CMK (cell line): ENCODE data around the gene VPS37D.
"Not testable (repeated sequence)": the region's sequence is repeated elsewhere in the genome, so short reads cannot be mapped to it uniquely, and the experiment has no call there.

Source experiments
- DNase-seq: peaks from one replicate; pipeline ENCODE4 v3.0.0-alpha.2; 2010; ENCODE audit warnings: low read depth

Gene VPS37D

GRCh38 chr7:73646785-73647724 is 20.6 kb upstream of the VPS37D start:
- DNase-seq, result no peak

- DNase-seq, result no peak
Observed at GRCh38 chr7:73647725-73648592, 19.7 kb upstream of the VPS37D start.

GRCh38 chr7:73648593-73649332 is 18.9 kb upstream of the VPS37D start:
- no peak for DNase-seq

GRCh38 chr7:73649576-73649975 is 18.1 kb upstream of the VPS37D start:
- no peak for DNase-seq

GRCh38 chr7:73650524-73650923 is 17.1 kb upstream of the VPS37D start:
- no peak for DNase-seq

- no peak for DNase-seq
Observed at GRCh38 chr7:73652541-73652949, 15.1 kb upstream of the VPS37D start.

GRCh38 chr7:73655309-73655708 is 12.3 kb upstream of the VPS37D start:
- not testable (repeated sequence) for DNase-seq

- DNase-seq, result no peak
Observed at GRCh38 chr7:73659983-73660382, 7.6 kb upstream of the VPS37D start.

- DNase-seq, result not testable (repeated sequence)
Observed at GRCh38 chr7:73660594-73660993, 7.0 kb upstream of the VPS37D start.

- no peak for DNase-seq
Observed at GRCh38 chr7:73663033-73663432, 4.6 kb upstream of the VPS37D start.

- DNase-seq, result no peak
Observed at GRCh38 chr7:73668103-73668885, 663 bp downstream of the VPS37D start.

- DNase-seq, result no peak
Observed at GRCh38 chr7:73668886-73669230, 1.2 kb downstream of the VPS37D start.

GRCh38 chr7:73669288-73669701 is 1.7 kb downstream of the VPS37D start:
- no peak for DNase-seq

GRCh38 chr7:73669858-73670385 is 2.3 kb downstream of the VPS37D start:
- no peak for DNase-seq

GRCh38 chr7:73671322-73671661 is 3.7 kb downstream of the VPS37D start:
- no peak for DNase-seq

- no peak for DNase-seq
Observed at GRCh38 chr7:73671857-73672445, 4.3 kb downstream of the VPS37D start.

GRCh38 chr7:73674468-73675124 is 7.0 kb downstream of the VPS37D start:
- no peak for DNase-seq

GRCh38 chr7:73676062-73676461 is 8.4 kb downstream of the VPS37D start:
- DNase-seq, result not testable (repeated sequence)

GRCh38 chr7:73678862-73679261 is 11.2 kb downstream of the VPS37D start:
- no peak for DNase-seq

- DNase-seq, result no peak
Observed at GRCh38 chr7:73679709-73680108, 12.1 kb downstream of the VPS37D start.
